Gastrocnemius medialis (tissue), 4 donors: Measurements from ENCODE around the gene POLA2. TPM values are rescaled to one million over a fixed set of nuclear protein-coding genes. Genes with fewer than 3 reads are reported as not detected.
"Not testable (repeated sequence)": the region's sequence is repeated elsewhere in the genome, so short reads cannot be mapped to it uniquely, and the experiment has no call there.

Experiments used
- ATAC-seq, 2 donors: fragments of 150-250 bp; one replicate each; pipeline ENCODE4 v1.9.1; 2016
- DNase-seq, 2 donors: peaks; one replicate each; pipeline ENCODE4 v3.0.0-alpha.2; 2019
- H3K27ac ChIP-seq, 4 donors: fragments of 200-600 bp; sonication (generic); 1 replicate in 1 of 4; 2 replicates in 3 of 4; pipeline ENCODE4 v1.5.1; 2016 to 2018; ENCODE audit warnings: mild to moderate bottlenecking in 2 of 4, moderate library complexity in 1 of 4
- H3K27me3 ChIP-seq, 3 donors: fragments of 200-600 bp; sonication (generic) in 2 of 3; 1 replicate in 1 of 3; 2 replicates in 2 of 3; pipeline versions ENCODE4 v1.5.1 to v1.6.0; 2016 to 2019; ENCODE audit warnings: mild to moderate bottlenecking in 1 of 3, moderate library complexity in 1 of 3
- H3K36me3 ChIP-seq, 2 donors: fragments of 200-600 bp; sonication (generic) in 1 of 2; one replicate each; pipeline ENCODE4 v1.5.1; 2017 to 2018
- H3K4me1 ChIP-seq, 2 donors: fragments of 200-600 bp; sonication (generic) in 1 of 2; one replicate each; pipeline ENCODE4 v1.5.1; 2016 to 2017; ENCODE audit warnings: mild to moderate bottlenecking in 2 of 2
- H3K4me3 ChIP-seq, 4 donors: fragments of 200-600 bp; sonication (generic) in 3 of 4; 1 replicate in 1 of 4; 2 replicates in 3 of 4; pipeline ENCODE4 v1.5.1; 2016 to 2019; ENCODE audit warnings: mild to moderate bottlenecking in 2 of 4
- H3K9me3 ChIP-seq, 3 donors: fragments of 200-600 bp; sonication (generic) in 2 of 3; 1 replicate in 1 of 3; 2 replicates in 2 of 3; pipeline ENCODE4 v1.5.1; 2016 to 2019
- POLR2A ChIP-seq, 2 donors: fragments of 450-650 bp; IDR thresholded peaks; one replicate each; pipeline ENCODE4 v1.6.1; 2017; ENCODE audit warnings: antibody characterized with exemption in 2 of 2, mild to moderate bottlenecking in 2 of 2, moderate library complexity in 2 of 2
- in situ Hi-C, 4 donors: fragments of 200-750 bp; cut with MboI; loops; one replicate each; pipeline versions ENCODE4 v1.15.0 to v1.8.0; 2017; ENCODE audit warnings: low sequenced_read_pairs in 4 of 4
- intact Hi-C: fragments of 100-400 bp; cut with DNase I; formaldehyde crosslinking; loops from one replicate; pipeline ENCODE4 v1.15.1; 2023; ENCODE audit warnings: low total_unique reads
- total RNA-seq, 4 donors: library from RNA; depleted of rRNA; stranded (reverse); fragments of >200 nt; gene quantifications; one replicate each; pipeline versions ENCODE4 v1.1.0 to v1.2.3, GENCODE V29; 2016
- TF ChIP-seq, protein P1 (sequence below), 5 experiments: fragments of 450-650 bp in 3 of 5; fragments of 200-600 bp in 2 of 5; sonication (generic) in 2 of 5; IDR thresholded peaks in 4 of 5; conservative IDR thresholded peaks in 1 of 5; 1 replicate in 4 of 5; 2 replicates in 1 of 5; pipeline ENCODE4 v1.5.1; 2016 to 2019; ENCODE audit warnings: antibody characterized with exemption in 5 of 5, mild to moderate bottlenecking in 3 of 5, moderate library complexity in 3 of 5

Gene POLA2
- total RNA-seq, 4 donors from 2014 or later, result 2.9 to 9.2 (median 6.9) TPM

DNA sequence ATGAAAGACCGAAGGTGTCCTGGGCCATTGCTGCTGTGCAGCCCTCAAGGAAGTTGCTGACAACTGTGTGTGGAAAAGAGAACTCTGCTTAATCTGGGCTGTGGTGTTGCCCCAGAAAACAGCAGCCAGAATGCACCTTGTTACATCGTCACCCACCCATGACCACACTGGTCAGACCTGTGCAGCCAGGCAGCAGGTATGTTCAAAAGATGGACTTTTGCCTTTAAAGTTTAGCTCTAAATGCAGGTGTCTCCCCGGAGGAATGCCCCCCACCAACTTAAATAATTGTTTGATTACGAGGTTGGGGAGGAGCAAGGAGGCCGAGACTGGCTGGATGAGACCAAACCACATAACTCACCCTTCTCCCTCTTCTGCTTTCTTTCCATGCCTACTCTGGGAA is 15.3 kb upstream of the POLA2 start:
- no peaks in the 10 kb centered on the region for H3K9me3 ChIP-seq
- no peaks in the 10 kb centered on the region for H3K36me3 ChIP-seq
- no peaks in the 10 kb centered on the region for H3K27me3 ChIP-seq
- in situ Hi-C loops, result no loop called here
- DNase-seq (no peak), ATAC-seq (no peak)
- no peak overlapping the region for H3K27ac ChIP-seq
- H3K4me1 ChIP-seq, result no peaks in the 10 kb centered on the region
- no peak overlapping the region for H3K4me3 ChIP-seq
- intact Hi-C loops, result no loop called here
- TF ChIP-seq, protein P1, sequence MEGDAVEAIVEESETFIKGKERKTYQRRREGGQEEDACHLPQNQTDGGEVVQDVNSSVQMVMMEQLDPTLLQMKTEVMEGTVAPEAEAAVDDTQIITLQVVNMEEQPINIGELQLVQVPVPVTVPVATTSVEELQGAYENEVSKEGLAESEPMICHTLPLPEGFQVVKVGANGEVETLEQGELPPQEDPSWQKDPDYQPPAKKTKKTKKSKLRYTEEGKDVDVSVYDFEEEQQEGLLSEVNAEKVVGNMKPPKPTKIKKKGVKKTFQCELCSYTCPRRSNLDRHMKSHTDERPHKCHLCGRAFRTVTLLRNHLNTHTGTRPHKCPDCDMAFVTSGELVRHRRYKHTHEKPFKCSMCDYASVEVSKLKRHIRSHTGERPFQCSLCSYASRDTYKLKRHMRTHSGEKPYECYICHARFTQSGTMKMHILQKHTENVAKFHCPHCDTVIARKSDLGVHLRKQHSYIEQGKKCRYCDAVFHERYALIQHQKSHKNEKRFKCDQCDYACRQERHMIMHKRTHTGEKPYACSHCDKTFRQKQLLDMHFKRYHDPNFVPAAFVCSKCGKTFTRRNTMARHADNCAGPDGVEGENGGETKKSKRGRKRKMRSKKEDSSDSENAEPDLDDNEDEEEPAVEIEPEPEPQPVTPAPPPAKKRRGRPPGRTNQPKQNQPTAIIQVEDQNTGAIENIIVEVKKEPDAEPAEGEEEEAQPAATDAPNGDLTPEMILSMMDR (IDR thresholded peaks at IDR 0.05 in 4 of 5, conservative IDR thresholded peaks at IDR 0.05 in 1 of 5), result no peak
- TF ChIP-seq POLR2A (IDR thresholded peaks at IDR 0.05), result no peak

DNA sequence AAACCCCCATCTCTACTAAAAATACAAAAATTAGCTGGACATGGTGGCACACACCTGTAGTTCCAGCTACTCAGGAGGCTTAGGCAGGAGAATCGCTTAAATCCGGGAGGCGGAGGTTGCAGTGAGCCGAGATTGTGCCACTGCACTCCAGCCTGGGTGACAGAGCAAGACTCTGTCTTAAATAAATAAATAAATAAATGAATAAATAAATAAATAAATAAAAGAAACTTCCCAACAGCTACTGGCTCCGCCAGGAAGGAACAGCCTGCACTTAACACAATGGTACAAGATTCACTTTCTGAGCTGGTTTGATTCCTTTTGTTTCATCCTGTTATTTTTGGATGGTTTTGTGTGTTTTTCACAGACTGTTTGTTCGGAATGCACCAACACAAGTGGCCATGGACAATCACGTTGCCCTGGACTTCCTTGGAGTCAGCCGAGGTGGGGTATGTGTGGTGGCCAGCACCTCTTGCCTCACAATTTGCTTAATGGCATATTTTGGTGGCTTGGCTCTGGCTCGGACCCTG is 13.5 kb upstream of the POLA2 start:
- H3K36me3 ChIP-seq, H3K27ac ChIP-seq, ATAC-seq, H3K4me3 ChIP-seq, H3K9me3 ChIP-seq, H3K4me1 ChIP-seq, intact Hi-C loops, in situ Hi-C loops, H3K27me3 ChIP-seq, DNase-seq: not testable (repeated sequence)

DNA sequence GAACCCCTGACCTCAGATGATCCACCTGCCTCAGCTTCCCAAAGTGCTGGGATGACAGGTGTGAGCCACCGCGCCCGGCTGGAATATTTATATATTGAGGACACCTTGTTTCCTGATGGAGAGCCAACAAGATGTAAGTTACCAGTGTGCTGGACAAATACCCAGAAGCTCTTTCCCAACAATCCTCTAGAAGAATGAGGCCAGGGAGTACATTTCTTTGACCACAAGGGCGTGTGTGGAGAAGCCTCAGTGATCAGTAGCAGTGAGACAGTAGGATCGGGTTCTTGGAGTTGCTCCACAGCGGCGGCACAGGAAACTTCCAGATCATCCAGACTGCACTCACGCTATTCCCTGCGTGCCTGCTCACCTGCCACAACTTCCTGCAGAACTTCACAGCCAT is 10.3 kb upstream of the POLA2 start:
- H3K4me1 ChIP-seq, result no peaks in the 10 kb centered on the region
- H3K9me3 ChIP-seq, result no peaks in the 10 kb centered on the region
- no peak overlapping the region for H3K4me3 ChIP-seq
- in situ Hi-C loops, result no loop called here
- no peaks in the 10 kb centered on the region for H3K27me3 ChIP-seq
- H3K27ac ChIP-seq, result no peak overlapping the region
- DNase-seq, result peak; percentile 7 to 23
- intact Hi-C loops, result no loop called here
- TF ChIP-seq POLR2A (IDR thresholded peaks at IDR 0.05), result no peak
- TF ChIP-seq, protein P1 (IDR thresholded peaks at IDR 0.05 in 4 of 5, conservative IDR thresholded peaks at IDR 0.05 in 1 of 5), result no peak
- peak; percentile 67 to 78 for ATAC-seq
- H3K36me3 ChIP-seq, result no peaks in the 10 kb centered on the region

DNA sequence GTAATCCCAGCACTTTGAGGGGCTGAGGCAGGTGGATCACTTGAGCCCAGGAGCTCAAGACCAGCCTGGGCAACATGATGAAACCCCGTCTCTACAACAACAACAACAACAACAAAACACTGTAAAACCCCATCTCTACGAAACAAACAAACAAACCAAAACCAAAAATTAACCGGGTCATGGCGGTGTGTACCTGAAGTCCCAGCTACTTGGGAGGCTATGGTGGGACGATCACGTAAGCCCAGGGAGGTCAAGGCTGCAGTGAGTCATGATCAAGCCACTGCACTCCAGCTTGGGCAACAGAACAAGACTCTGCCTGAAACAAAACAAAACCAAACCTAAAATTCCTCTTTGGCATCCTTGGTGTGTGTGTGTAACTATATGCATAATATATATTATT is 7.0 kb upstream of the POLA2 start:
- in situ Hi-C loops, result no loop called here
- no peak for TF ChIP-seq POLR2A (IDR thresholded peaks at IDR 0.05)
- TF ChIP-seq, protein P1 (IDR thresholded peaks at IDR 0.05 in 4 of 5, conservative IDR thresholded peaks at IDR 0.05 in 1 of 5), result no peak
- no peak for ATAC-seq
- no peaks in the 10 kb centered on the region for H3K27me3 ChIP-seq
- no peak for DNase-seq
- H3K4me1 ChIP-seq, result no peaks in the 10 kb centered on the region
- no peak overlapping the region for H3K4me3 ChIP-seq
- intact Hi-C loops, result no loop called here
- no peaks in the 10 kb centered on the region for H3K36me3 ChIP-seq
- no peaks in the 10 kb centered on the region for H3K9me3 ChIP-seq
- no peak overlapping the region for H3K27ac ChIP-seq

DNA sequence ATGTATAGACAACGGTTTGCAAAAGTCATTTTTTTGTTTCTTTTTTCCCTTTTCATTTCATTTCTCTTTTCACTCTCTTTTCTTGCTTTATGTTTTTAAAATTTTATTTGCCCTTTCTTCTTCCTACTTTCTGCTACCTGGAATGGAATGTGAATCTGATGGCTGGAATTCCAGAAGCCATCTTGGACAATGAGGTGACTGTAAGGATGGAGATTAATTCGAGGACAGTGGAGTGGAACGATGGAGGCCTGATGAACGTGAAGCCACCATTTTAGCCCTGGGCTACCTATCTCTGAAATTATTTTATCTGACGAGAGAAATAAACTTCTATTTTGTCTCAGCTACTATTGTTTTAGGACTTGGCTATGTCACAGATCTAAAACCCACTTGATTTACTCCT is 2.8 kb upstream of the POLA2 start:
- no peak overlapping the region for H3K4me3 ChIP-seq
- in situ Hi-C loops, result no loop called here
- peaks cover 11 to 12% of the 10 kb centered on the region in 2 donors for H3K4me1 ChIP-seq
- intact Hi-C loops, result no loop called here
- no peaks in the 10 kb centered on the region for H3K9me3 ChIP-seq
- no peaks in the 10 kb centered on the region for H3K27me3 ChIP-seq
- no peak for TF ChIP-seq POLR2A (IDR thresholded peaks at IDR 0.05)
- TF ChIP-seq, protein P1 (IDR thresholded peaks at IDR 0.05 in 4 of 5, conservative IDR thresholded peaks at IDR 0.05 in 1 of 5), result no peak
- ATAC-seq (no peak), DNase-seq (no peak)
- H3K36me3 ChIP-seq, result no peaks in the 10 kb centered on the region
- H3K27ac ChIP-seq, result no peak overlapping the region
